GM13976 (cell line): ENCODE measurements around the gene PSMD5.

Source experiments
- DNase-seq: peaks from one replicate; pipeline ENCODE4 v3.0.0; 2012; ENCODE audit warnings: low spot score
- in situ Hi-C: fragments of 300-500 bp; cut with MboI; formaldehyde crosslinking; loops from one replicate; pipeline ENCODE4 v1.12.0; 2022; ENCODE audit warnings: low sequenced_read_pairs, mixed read lengths, inconsistent platforms; ENCODE audit not compliant: unreplicated experiment
- TF ChIP-seq, protein P1 (sequence below): IDR thresholded peaks from 2 replicates; pipeline ENCODE4 v1.5.1; 2012; ENCODE audit warnings: borderline replicate concordance, mild to moderate bottlenecking; ENCODE audit not compliant: insufficient read depth; ENCODE audit errors: extremely low read depth, missing control alignments, control extremely low read depth

The PSMD5 gene

DNA sequence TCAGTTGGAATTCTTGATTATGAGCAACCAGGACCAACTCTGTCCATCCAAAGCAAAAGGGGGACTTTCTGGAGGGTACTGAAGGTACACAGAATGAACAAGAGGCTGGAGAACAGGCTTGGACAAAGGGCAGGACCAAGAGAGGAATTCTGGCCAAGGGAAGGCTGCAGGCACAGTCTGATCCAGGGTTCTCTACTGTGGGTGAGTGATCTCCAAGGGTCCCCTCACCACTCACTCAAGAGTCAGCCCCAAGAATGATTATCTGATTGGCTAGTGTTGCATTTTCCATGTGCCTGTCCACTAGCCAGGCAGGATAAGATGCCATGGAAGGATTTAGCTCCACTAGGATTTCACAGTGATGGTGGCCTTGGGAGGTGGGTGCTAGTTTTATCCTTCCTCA, 45.9 kb upstream of the PSMD5 start:
- in situ Hi-C loops = no loop called here
- TF ChIP-seq, protein P1, sequence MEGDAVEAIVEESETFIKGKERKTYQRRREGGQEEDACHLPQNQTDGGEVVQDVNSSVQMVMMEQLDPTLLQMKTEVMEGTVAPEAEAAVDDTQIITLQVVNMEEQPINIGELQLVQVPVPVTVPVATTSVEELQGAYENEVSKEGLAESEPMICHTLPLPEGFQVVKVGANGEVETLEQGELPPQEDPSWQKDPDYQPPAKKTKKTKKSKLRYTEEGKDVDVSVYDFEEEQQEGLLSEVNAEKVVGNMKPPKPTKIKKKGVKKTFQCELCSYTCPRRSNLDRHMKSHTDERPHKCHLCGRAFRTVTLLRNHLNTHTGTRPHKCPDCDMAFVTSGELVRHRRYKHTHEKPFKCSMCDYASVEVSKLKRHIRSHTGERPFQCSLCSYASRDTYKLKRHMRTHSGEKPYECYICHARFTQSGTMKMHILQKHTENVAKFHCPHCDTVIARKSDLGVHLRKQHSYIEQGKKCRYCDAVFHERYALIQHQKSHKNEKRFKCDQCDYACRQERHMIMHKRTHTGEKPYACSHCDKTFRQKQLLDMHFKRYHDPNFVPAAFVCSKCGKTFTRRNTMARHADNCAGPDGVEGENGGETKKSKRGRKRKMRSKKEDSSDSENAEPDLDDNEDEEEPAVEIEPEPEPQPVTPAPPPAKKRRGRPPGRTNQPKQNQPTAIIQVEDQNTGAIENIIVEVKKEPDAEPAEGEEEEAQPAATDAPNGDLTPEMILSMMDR = no peak
- DNase-seq = no peak

DNA sequence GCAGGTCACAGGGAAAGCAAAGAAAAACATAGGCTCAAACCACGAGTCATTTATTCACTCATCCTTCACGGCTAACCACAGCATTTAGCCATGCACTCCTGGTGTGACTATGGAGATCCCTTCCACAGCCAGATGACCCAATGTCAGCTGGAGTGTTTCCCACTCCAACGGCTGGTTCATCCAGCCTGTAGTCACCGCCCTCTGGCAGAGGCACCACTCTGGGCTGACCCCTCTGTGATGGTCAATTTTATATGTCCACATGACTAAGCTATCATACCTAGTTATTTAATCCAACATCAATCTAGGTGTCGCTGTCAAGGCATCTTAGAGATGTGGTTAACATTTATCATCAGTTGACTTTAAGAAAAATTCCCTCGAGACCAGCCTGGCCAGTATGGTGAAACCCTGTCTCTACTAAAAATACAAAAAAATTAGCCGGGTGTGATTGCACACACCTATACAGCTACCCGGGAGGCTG, 43.8 kb upstream of the PSMD5 start:
- in situ Hi-C loops = no loop called here
- no peak for DNase-seq
- TF ChIP-seq, protein P1 = no peak

DNA sequence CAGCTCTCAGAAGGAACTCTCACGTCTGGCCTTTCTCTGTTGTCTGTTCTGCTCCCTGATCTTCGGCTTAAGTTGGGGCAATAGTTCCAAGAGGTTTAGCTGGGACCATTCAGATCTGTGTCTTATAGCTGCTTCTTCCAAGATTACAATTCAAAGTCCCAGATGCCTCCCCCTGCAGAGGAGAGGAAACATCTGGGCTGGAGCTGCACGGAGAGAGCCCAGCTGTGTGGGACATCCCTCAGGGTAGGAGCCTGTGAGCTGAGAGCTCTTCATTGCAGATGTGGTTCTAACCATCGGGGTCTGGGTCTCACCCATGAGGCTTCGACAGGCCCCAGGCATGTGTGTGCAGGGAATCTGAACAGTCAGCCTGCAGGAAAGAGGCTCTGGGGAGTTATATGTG, 43.2 kb upstream of the PSMD5 start:
- in situ Hi-C loops = no loop called here

DNA sequence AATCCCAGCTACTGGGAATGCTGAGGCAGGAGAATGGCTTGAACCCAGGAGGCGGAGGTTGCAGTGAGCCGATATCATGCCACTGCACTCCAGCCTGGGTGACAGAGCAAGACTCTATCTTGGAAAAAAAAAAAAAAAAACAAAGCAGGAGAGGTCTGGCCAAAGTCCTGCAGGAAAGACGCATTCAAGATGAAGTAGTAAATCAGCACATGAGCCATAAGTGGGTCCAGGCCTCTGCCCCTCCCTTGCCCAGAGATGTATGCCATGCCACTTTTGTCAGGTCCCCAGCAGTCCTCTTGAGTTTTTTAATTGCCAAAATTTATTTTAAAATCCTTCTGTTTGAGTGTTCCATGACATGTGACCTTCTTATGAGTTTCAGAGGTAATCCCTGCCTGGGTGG, 42.7 kb upstream of the PSMD5 start:
- in situ Hi-C loops = no loop called here
- TF ChIP-seq, protein P1 = no peak
- DNase-seq = no peak

More for the DNA sequence above, 43.2 kb upstream of the PSMD5 start:
- TF ChIP-seq, protein P1 = no peak
- no peak for DNase-seq

DNA sequence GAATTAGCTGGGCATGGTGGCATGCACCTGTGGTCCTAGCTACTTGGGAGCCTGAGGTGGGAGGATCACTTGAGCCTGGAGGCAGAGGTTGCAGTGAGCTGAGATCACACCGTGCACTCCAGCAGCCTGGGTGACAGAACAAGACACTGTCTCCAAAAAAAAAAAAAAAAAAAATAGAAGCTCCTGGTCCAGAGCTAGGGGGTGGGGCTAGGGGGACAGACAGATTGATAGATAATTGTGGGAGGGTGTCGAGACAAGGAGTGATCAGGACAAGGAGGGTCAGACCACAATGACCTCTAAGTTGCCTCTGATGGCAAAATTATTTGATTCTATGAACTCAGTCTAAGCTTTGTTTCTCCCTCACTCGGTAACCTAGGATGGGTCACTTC, 40.9 kb upstream of the PSMD5 start:
- TF ChIP-seq, protein P1 = no peak
- in situ Hi-C loops = no loop called here
- no peak for DNase-seq

DNA sequence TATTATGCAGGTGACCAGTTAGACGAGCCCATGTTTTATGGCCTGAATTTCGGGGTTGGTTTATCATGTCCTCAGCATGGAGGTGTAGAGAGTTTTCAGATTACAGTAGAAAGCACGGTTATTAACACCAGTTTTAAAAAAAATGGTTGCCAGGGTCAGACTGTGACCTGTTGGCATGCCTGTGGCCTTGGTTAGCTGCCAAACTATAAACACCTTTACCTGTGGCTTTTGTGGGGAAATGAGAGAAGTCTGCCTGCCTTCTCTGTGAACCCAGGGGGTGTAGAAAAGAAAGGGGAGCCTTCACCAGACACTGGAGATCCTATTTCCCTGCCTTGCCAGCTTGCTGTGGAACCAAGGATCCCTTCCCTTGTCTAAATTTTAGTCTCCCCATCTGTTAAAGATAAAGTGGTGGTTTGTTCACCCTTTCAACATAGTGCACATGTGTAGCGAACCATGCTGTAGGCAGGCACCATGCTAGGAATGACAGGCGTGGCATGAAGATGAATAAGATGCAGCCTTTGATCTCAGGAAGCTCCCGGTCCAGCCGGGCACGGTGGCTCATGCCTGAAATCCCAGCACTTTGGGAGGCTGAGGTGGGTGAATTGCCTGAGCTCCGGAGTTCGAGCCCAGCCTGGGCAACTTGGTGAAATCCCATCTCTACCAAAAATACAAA, 40.3 kb upstream of the PSMD5 start:
- DNase-seq = no peak
- in situ Hi-C loops = no loop called here
- TF ChIP-seq, protein P1 = no peak

DNA sequence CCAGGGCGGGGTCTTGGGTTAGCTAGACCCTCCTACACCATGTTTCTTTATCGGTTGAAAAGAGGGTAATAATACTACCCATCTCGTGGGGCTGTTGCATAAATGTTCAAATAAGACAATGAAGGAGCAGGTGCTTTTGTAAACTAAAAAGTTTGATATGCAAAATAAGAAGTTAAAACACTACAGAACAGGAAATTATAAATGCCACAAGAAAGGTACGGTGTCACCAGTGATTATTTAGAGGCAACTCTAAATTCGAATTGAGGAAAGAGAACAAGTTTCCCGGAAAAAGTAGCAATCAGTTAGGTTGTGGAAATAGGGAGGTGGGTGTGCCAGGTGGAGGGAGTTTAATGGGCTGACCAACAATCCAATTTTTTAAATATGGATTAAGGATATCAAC, 36.7 kb upstream of the PSMD5 start:
- no peak for DNase-seq
- in situ Hi-C loops = no loop called here
- TF ChIP-seq, protein P1 = no peak
